Prostate gland (tissue), 2 donors: ENCODE measurements around the gene POP7. TPM values are rescaled to one million over a fixed set of nuclear protein-coding genes. Genes with fewer than 3 reads are reported as not detected.
"Not testable (repeated sequence)": the region's sequence is repeated elsewhere in the genome, so short reads cannot be mapped to it uniquely, and the experiment has no call there.

Experiments
- DNase-seq: peaks from one replicate; pipeline ENCODE4 v3.0.0-alpha.2; 2019; ENCODE audit warnings: low spot score
- H3K27ac ChIP-seq, 2 donors: fragments of 200-600 bp; sonication (generic); 2 replicates each; pipeline ENCODE4 v1.5.1; 2017 to 2019
- H3K27me3 ChIP-seq: fragments of 200-600 bp; sonication (generic); replicated peaks from 2 replicates; pipeline ENCODE4 v1.5.1; 2019; ENCODE audit not compliant: insufficient read depth
- H3K36me3 ChIP-seq, 2 donors: fragments of 200-600 bp; sonication (generic); 1 replicate in 1 of 2; 2 replicates in 1 of 2; pipeline versions ENCODE4 v1.5.1 to v1.8.1; 2017 to 2019
- H3K4me1 ChIP-seq: fragments of 200-600 bp; sonication (generic); replicated peaks from 2 replicates; pipeline ENCODE4 v1.5.1; 2019
- H3K4me3 ChIP-seq, 2 donors: fragments of 200-600 bp; sonication (generic); 2 replicates each; pipeline ENCODE4 v1.5.1; 2017 to 2019
- H3K9me3 ChIP-seq: fragments of 200-600 bp; sonication (generic); 2 replicates; pipeline ENCODE4 v1.5.1; 2017
- CTCF ChIP-seq, 4 experiments: fragments of 200-600 bp in 2 of 4; fragments of 450-650 bp in 2 of 4; sonication (generic) in 2 of 4; IDR thresholded peaks; 1 replicate in 3 of 4; 2 replicates in 1 of 4; pipeline ENCODE4 v1.5.1; 2016 to 2019; ENCODE audit warnings: antibody characterized with exemption in 4 of 4, mild to moderate bottlenecking in 2 of 4, moderate library complexity in 2 of 4
- POLR2A ChIP-seq: fragments of 450-650 bp; IDR thresholded peaks from one replicate; pipeline ENCODE4 v1.6.1; 2016; ENCODE audit warnings: antibody characterized with exemption, mild to moderate bottlenecking
- POLR2AphosphoS5 ChIP-seq: sonication (generic); formaldehyde crosslinking; IDR thresholded peaks from one replicate; pipeline ENCODE4 v1.6.1; 2017; ENCODE audit warnings: antibody characterized with exemption
- whole genome bisulfite sequencing: methylation state at CpG from one replicate; pipeline ENCODE4 v1.1.5; 2018; 5-methylcytosine and 5-hydroxymethylcytosine counted together
- intact Hi-C: fragments of 100-400 bp; cut with DNase I; formaldehyde crosslinking; loops from one replicate; pipeline ENCODE4 v1.14.2; 2022
- total RNA-seq, 2 donors: library from RNA; depleted of rRNA; stranded (reverse); fragments of >200 nt; gene quantifications; one replicate each; pipeline ENCODE4 v1.1.0, GENCODE V29; 2016

POP7 gene
- total RNA-seq, 2 donors from 2014 or later, result 41.4 to 45.2 TPM

- DNase-seq, result no peak
- no peaks in the 10 kb centered on the region for H3K27me3 ChIP-seq
- no peaks in the 10 kb centered on the region for H3K36me3 ChIP-seq
- no peaks in the 10 kb centered on the region for H3K9me3 ChIP-seq
- no peak for TF ChIP-seq CTCF (IDR thresholded peaks at IDR 0.05)
- no peak for TF ChIP-seq POLR2AphosphoS5
- no peak for TF ChIP-seq POLR2A
- H3K4me3 ChIP-seq, result peak overlapping the region; percentile 75 to 84
- peak overlapping the region; percentile 94 to 96 for H3K27ac ChIP-seq
- 16% methylated on average over 34 of the region's 34 CpGs for WGBS
- H3K4me1 ChIP-seq, result peaks cover 6% of the 10 kb centered on the region
- intact Hi-C loops, result loop anchor here (5.0 kb wide), 1 partner anchor 121 kb away; the partner anchor contains the start of gene EPHB4
Measured at GRCh38 chr7:100706672-100707311, 871 bp downstream of the POP7 start.

DNA sequence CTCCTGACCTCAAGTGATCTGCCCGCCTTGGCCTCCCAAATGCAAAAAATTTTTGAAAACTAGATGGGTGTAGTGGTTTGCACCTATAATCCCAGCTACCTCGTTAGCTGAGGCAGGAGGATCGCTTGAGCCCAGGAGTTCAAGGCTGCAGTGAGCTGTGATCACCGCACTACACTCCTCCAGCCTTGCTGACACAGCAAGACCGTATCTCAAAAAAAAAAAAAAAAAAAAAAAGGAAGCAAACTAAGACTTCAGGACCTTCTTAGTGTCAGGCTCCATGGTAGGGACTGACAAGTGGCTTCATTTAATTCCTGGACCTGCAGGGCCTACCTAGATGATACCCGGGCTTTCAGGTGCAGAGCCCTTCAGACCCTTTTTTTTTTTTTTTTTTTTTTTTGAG, 2.5 kb downstream of the POP7 start:
- intact Hi-C loops, result loop anchor here (5.0 kb wide), 1 partner anchor 119 kb away; the partner anchor contains the start of gene EPHB4
- TF ChIP-seq CTCF (IDR thresholded peaks at IDR 0.05) (no peak), POLR2A (no peak), POLR2AphosphoS5 (no peak)
- no peaks in the 10 kb centered on the region for H3K9me3 ChIP-seq
- no peak overlapping the region for H3K4me3 ChIP-seq
- DNase-seq, result no peak
- WGBS, result 91% methylated on average over 6 of the region's 6 CpGs
- peaks cover 6% of the 10 kb centered on the region for H3K4me1 ChIP-seq
- no peaks in the 10 kb centered on the region for H3K27me3 ChIP-seq
- no peaks in the 10 kb centered on the region for H3K36me3 ChIP-seq
- no peak overlapping the region for H3K27ac ChIP-seq

DNA sequence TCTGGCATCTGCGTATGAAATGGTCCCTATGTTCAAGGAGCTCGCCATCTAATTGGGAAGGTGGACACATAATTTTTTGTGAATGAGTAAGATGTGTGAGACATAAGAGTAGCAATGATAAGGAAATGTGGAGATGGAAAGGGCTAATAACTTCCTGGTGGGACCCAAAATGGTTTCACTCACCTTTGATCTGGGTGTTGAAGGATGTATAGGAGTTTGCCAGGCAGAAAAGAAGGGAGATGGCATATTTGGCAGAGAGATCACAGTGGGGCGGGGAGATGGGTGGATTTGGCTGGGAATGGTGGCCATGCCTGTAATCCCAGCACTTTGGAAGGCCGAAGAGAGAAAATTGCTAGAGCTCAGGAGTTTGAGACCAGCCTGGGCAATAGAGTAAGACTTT, 4.5 kb downstream of the POP7 start:
- intact Hi-C loops, result no loop called here
- no peak overlapping the region for H3K4me3 ChIP-seq
- DNase-seq, result no peak
- H3K36me3 ChIP-seq, result no peaks in the 10 kb centered on the region
- no peak for TF ChIP-seq POLR2A
- TF ChIP-seq CTCF (IDR thresholded peaks at IDR 0.05), result no peak
- TF ChIP-seq POLR2AphosphoS5, result no peak
- H3K4me1 ChIP-seq, result peaks cover 6% of the 10 kb centered on the region
- WGBS, result 80% methylated on average over 4 of the region's 4 CpGs
- H3K9me3 ChIP-seq, result no peaks in the 10 kb centered on the region
- no peaks in the 10 kb centered on the region for H3K27me3 ChIP-seq
- no peak overlapping the region for H3K27ac ChIP-seq

- intact Hi-C loops, result no loop called here
- TF ChIP-seq POLR2A (no peak), POLR2AphosphoS5 (peak; percentile 44)
- Histone ChIP-seq H3K9me3 (no peaks in the 10 kb centered on the region), H3K27me3 (no peaks in the 10 kb centered on the region), H3K4me1 (peaks cover 5% of the 10 kb centered on the region), H3K36me3 (no peaks in the 10 kb centered on the region), H3K27ac (no peak overlapping the region), H3K4me3 (no peak overlapping the region)
- WGBS, result 76% methylated on average over 11 of the region's 11 CpGs
- DNase-seq, result no peak
Measured at GRCh38 chr7:100711369-100711768, 5.4 kb downstream of the POP7 start.

DNA sequence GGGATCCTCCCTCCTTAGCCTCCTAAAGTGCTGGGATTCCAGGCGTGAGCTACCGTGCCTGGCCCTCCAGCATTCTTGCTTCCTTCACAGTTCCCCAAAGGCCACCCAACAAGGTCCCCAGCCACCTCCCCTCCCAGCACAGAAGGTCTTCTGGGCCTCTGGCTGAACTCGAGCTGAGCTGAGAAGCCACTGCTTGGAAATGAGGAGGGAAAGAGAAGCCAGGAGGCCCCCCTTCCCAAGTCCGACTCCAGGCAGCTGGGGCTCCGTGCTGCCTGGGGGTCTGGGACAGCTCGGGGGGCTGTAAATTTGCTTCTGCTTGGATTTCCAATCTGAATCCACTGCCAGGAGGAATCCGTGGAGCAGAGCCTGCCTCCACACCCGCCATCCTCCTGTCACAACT, 8.8 kb downstream of the POP7 start:
- intact Hi-C loops, result no loop called here
- no peak overlapping the region for H3K27ac ChIP-seq
- no peaks in the 10 kb centered on the region for H3K9me3 ChIP-seq
- H3K36me3 ChIP-seq, result no peaks in the 10 kb centered on the region
- H3K4me1 ChIP-seq, result no peaks in the 10 kb centered on the region
- TF ChIP-seq POLR2A (no peak), POLR2AphosphoS5 (no peak), CTCF (IDR thresholded peaks at IDR 0.05) (no peak)
- 72% methylated on average over 8 of the region's 8 CpGs for WGBS
- no peak overlapping the region for H3K4me3 ChIP-seq
- DNase-seq, result no peak
- no peaks in the 10 kb centered on the region for H3K27me3 ChIP-seq

DNA sequence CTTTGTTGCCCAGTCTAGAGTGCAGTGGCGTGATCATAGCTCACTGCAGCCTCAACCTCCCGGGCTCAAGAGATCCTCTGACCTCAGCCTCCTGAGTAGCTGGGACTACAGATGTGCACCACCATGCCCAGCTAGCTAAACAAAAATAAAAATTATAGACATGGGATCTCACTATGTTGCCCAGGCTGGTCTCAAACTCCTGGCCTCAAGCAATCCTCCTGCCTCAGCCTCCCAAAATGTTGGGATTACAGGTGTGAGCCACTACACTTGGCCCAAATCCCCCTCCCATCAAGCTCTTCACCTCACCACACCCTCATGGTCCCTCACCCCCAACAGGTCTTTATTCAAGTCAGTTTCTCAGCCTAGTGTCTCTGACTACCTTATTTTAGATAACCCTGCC, 11.2 kb downstream of the POP7 start:
- H3K4me3 ChIP-seq, H3K27ac ChIP-seq, H3K9me3 ChIP-seq, H3K36me3 ChIP-seq, intact Hi-C loops, H3K4me1 ChIP-seq, H3K27me3 ChIP-seq, DNase-seq: not testable (repeated sequence)
- WGBS, result 90% methylated on average over 2 of the region's 2 CpGs
